GM19468 (cell line): ENCODE measurements around the gene KRTAP3-2.
"Not testable (repeated sequence)": the region's sequence is repeated elsewhere in the genome, so short reads cannot be mapped to it uniquely, and the experiment has no call there.

Source experiments
- ATAC-seq: cut with Tn5 transposase; IDR thresholded peaks from one replicate; pipeline ENCODE4 v1.9.1; 2021; ENCODE audit warnings: mild to moderate bottlenecking, moderate library complexity, moderate number of reproducible peaks; ENCODE audit not compliant: unreplicated experiment; ENCODE audit errors: extremely low read depth

KRTAP3-2 gene

DNA sequence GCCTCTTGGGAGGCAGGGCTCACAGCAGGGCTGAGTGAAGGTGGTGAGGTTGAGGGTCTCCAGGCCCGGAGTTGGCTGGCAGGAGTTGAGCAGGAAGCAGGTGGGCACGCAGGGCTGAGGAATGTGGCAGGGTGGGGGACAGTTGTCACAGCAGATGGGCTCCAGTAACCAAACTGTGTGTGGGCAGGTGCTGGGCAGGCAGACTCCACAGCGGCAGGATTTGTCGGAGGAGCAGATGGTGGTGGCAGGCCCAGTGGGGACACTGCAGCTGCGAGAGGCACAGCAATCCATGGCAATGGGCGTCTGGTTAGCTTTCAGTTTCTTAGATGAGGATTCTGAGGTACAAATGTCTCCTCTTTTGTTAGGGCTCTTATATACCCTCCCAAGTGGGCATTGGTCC is at the start of gene KRTAP3-2:
Gene KRTAP3-2, minus strand, starts transcription at position 344 of the 400 bp plus-strand sequence. Its CDS starts 53 bp downstream, at position 291.
- not testable (repeated sequence) for ATAC-seq

DNA sequence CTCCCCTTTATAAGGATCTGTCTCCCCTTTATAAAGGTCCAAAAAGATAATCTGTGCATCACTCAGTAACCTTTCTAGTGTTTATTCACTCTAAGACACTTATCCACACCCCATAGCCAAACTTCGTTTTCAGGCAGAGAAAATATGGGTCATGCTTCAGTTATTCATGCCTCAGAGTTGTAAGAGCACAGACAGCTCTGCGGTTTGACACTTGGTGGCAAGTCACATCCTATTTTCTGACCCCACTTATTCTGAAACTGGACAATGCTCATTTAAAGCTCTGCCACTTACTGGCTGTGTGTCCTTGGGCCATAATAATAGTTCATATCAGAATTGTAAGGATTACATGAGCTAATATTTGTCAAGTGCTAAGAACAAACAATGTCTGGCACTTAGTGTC is 49.4 kb upstream of the KRTAP3-2 start:
- no peak for ATAC-seq

DNA sequence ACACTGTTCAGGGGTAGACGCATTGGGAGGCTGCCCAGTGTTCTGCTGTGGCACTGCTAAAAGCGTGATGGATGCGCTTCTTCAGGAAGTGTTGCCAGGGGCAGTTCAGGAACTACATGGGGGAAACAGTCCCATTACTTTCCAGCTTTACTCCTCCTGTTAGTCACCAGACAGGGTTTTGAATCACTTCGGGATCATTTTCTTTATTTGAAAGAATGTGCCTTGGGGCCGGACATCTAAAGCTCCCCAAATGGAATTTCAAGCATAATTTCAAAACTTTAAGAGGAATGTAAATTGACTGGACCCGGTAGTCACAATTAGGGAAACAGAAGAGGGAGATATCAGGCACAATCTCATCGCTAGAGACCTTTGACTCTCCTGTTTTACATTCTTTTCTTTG is 48.7 kb upstream of the KRTAP3-2 start:
- ATAC-seq: no peak

DNA sequence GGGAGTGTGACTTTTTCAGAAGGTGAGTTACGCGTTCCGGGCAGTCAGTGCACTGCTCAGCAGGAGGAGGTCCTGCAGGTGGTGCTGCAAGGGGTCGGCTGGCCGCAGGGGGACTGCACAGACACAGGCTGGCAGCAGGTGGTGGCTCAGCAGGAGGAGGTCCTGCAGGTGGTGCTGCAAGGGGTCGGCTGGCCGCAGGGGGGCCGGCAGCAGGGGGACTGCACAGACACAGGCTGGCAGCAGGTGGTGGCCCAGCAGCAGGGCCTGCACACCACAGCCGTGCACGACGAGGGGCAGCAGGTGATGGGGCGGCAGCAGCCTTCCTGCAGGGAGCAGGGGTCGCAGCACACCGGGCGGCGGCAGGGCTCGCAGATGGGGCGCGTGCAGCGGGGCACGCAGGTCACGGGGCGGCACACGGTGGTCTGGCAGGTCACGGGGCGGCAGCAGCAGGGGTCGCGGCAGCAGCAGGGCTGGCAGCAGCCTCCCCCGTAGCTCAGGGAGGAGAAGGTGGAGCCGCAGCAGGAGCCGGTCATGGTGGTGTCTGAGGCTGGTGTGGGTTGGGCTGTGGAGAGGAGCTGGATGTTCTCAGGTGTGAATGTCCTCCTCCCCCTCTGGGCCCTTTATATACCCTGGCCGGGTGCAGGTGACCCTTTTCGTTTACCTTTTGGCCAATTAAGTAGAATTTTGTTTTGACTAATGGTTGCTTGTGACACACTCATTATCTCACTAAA is 47.2 kb upstream of the KRTAP3-2 start, which contains the start of gene KRTAP2-1:
Gene KRTAP2-1, minus strand, starts transcription at position 582 of the 731 bp plus-strand sequence. Its CDS starts 49 bp downstream, at position 533.
- not testable (repeated sequence) for ATAC-seq

DNA sequence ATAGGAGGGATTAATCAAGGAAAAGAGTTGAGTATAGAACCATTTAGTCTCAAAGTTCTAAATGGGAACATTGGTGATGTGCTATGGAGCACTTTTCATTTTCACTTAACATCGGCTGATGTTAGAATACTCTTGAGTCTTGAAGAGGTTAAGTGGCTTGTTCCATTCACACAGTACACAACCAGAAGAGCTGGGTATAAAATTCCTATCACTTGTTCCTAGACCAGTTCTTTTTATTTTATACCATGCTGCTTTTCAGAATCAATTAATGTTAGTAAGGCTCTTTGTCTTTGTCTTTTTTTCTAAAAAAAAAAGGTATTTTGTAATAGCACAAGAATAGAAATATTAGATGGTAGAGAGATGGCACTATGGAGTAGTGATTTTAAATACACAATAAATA is 43.2 kb upstream of the KRTAP3-2 start:
- no peak for ATAC-seq

DNA sequence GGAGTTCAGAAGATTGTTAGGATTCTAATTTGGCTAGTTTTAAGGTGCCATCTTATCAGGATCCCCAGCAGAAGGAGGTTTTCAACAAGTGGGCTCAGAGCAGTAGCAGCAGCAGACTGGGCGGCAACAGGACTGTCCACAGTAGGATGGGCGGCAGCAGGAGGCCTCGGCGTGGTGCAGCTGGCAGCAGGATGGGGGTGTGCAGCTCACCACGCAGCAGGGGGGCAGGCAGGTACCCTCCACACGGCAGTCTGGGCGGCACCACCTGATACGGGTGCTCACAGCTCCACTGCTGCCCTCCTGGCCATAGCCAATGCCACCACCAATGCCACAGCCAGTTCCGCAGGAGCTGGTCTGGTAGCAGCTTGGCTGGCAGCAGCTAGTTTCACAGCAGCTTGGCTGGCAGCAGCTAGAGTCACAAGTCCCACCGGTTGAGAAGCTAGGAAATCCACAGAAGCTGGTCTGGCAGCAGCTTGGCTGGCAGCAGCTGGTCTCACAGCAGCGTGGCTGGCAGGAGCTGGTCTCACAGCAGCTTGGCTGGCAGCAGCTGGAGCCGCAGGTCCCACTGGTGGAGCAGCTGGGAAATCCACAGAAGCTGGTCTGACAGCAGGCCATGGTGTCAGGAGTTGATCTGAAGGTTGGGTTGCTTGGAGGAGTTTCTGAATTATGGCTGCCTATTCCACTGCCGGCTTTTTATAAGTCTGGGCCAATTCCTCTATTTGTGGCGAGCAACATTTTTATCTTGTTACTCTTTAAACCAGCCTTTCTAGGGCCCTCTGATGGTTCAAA is 41.3 kb upstream of the KRTAP3-2 start, which contains the start of gene KRTAP1-1:
Gene KRTAP1-1, minus strand, starts transcription at position 668 of the 789 bp plus-strand sequence. Its CDS starts 53 bp downstream, at position 615.
- ATAC-seq: not testable (repeated sequence)

DNA sequence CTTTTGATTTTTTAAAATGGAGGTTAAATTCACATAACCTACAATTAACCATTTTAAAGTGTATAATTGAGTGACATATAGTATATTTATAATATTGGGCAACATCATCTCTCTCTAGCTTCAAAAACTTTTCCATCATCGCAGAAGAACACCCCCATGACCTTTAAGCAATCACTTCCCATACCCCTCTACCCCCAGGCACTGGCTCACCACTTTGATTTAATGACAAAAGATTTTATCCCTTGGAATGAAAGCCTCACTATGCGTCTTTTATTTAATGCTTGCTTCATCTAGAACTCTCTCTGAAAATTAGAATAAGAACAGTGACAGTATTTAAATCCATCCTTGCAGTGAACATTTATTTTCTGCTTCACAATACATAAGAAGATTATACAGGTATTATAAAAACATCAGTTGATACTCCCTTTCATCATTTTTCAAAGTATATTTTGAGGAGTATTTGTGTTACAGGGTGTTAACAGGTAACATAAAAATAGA is 38.2 kb upstream of the KRTAP3-2 start:
- no peak for ATAC-seq

DNA sequence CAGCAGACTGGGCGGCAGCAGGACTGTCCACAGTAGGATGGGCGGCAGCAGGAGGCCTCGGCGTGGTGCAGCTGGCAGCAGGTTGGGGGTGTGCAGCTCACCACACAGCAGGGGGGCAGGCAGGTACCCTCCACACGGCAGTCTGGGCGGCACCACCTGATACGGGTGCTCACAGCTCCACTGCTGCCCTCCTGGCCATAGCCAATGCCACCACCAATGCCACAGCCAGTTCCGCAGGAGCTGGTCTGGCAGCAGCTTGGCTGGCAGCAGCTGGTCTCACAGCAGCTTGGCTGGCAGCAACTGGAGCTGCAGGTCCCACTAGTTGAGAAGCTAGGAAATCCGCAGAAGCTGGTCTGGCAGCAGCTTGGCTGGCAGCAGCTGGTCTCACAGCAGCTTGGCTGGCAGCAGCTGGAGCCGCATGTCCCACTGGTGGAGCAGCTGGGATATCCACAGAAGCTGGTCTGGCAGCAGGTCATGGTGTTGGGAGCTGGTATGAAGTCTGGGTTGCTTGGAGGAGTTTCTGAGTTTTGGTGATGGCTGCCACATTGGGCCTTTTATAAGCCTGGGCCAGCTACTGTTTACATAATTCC is 34.7 kb upstream of the KRTAP3-2 start, which contains the start of gene KRTAP1-3:
Gene KRTAP1-3, minus strand, starts transcription at position 529 of the 590 bp plus-strand sequence. Its CDS starts 53 bp downstream, at position 476.
- not testable (repeated sequence) for ATAC-seq

DNA sequence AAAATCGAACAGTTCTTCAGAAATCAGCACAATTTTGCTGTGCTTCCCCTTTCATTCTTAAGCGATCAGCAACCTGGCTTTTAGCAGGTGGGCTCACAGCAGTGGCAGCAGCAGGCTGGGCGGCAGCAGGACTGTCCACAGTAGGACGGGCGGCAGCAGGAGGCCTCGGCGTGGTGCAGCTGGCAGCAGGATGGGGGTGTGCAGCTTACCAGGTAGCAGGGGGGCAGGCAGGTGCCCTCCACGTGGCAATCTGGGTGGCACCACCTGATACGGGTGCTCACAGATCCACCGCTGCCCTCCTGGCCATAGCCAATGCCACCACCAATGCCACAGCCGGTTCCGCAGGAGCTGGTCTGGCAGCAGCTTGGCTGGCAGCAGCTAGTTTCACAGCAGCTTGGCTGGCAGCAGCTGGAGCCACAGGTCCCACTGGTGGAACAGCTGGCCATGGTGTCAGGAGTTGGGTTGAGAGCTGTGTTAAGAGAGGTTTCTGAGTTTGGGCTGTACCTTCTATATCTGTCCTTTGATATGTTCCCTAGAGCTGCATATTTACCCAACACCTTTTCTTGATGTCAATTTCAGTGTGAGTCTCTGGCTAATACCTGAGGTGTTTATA is 30.0 kb upstream of the KRTAP3-2 start, which contains the start of gene KRTAP1-4:
Gene KRTAP1-4, minus strand, starts transcription at position 563 of the 613 bp plus-strand sequence. Its CDS starts 117 bp downstream, at position 446.
- ATAC-seq: no peak

DNA sequence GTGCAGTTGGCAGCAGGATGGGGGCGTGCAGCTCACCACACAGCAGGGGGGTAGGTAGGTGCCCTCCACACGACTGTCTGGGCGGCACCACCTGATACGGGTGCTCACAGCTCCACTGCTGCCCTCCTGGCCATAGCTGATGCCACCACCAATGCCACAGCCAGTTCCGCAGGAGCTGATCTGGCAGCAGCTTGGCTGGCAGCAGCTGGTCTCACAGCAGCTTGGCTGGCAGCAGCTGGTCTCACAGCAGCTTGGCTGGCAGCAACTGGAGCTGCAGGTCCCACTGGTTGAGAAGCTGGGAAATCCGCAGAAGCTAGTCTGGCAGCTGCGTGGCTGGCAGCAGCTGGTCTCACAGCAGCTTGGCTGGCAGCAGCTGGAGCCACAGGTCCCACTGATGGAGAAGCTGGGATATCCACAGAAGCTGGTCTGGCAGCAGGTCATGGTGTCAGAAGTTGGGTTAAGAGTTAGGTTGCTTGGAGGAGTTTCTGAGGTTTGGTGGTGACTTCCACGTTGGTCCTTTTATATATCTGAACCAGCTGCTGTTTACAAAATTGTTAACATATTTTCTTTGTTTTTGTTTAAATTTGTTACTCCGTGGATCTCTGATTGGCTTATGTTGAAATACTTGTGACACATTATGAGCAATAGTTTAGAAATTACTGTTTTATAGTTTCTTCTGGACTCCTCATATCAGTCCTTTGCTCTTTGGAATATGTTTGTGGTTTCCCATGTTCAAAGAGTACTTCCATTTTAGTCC is 27.2 kb upstream of the KRTAP3-2 start, which contains the start of gene KRTAP1-5:
Gene KRTAP1-5, minus strand, starts transcription at position 494 of the 757 bp plus-strand sequence. Its CDS starts 53 bp downstream, at position 441.
- no peak for ATAC-seq

DNA sequence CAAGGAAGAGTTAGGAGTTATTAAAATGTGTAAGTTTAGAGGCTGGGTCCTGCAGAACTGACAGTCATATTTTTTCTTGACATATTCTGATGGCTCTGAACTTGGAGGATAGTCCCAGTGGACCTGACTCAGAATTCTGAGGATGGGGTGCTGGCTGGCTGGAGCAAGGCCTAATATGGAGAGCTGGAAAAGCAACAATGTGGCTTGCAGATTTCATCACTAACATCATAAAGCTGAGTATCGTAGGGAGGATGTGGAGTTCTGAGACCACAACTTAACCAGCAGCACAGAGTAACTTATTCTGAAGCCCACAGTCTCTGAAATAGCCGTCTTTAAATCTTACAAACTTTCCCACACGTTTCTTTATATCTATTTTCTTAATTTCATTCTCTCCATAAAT is 25.0 kb upstream of the KRTAP3-2 start:
- no peak for ATAC-seq

DNA sequence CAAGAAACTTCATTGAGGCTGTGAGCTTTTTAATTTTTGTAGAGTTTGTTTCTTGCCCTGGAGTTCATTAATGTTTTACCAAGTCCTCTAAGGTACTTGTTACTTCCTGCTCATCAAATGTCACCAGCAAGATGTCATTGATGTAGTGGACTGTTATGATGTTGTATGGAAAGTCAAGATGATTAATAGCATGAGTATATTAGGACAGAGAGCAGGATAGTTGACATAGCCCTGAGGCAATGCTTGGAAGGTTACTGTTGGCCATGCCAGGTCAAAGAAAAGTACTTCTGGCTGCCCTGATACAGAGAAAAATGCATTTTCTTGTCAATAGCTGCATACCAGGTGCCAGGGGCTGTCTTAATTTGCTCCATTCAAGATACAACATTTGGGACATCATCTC is 20.6 kb upstream of the KRTAP3-2 start:
- no peak for ATAC-seq

DNA sequence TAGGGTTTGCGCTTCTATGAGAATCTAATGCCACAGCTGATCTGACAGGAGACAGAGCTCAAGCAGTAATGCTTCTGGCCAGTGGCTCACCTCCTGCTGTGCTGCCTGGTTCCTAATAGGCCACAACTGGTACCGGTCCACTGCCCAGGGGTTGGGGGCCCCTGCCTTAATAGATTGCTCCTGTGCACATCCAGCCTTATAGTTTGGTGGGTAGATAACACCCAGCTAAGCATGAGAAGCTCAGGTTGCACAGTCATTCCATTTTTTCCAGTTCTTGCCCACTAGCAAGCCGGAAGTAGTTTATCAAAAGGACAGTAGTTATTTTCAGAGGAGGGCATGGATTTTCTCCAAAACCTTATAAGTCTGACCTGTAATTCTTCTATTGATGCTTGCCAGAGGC is 19.7 kb upstream of the KRTAP3-2 start:
- no peak for ATAC-seq

DNA sequence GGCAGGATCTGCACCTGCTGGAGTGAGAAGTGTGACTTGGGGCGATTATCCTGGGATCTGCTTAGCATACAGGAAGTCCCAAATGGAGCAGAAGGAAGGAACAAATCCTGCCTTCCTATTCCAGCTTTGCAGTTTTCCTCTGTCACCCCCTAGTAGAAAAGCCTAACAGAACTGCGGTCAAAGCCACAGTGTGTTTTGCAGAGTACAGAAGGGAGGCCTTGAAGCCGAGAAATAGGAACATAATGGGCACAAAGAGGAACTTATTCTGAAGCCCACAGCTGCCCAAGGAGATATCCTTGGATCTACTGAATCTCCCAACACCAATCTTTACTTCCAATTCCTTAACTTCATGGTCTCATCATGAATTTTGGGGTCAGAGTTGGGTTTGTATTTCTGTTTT is 18.8 kb upstream of the KRTAP3-2 start:
- no peak for ATAC-seq

DNA sequence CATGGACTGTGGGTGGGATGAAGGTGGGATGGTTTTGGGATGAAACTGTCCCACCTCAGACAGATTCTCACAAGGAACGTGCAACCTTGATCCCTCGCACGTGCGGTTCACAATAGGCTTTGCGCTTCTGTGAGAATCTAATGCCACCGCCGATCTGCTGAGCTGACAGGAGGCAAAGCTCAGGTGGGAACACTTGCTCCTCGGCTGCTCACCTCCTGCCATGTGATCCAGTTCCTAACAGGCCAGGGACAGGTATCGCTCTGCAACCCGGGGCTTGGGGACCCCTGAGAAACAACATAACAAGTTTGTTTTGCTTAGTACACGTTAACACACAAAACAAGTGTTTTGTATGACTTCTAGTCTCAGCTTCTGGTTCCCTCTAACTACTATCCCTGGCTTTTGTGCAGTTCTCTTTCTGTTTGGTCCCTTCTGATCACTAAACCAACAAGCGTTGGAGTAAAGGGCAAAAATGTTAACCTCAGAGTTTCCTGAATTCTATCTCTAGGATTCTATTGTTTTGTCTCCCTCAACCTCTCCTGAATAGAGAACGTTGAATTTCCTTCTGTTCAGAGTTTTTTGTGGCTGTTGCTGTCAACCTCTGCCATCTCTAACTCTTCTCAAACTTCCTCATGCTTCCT is 17.0 kb upstream of the KRTAP3-2 start:
- ATAC-seq: no peak

DNA sequence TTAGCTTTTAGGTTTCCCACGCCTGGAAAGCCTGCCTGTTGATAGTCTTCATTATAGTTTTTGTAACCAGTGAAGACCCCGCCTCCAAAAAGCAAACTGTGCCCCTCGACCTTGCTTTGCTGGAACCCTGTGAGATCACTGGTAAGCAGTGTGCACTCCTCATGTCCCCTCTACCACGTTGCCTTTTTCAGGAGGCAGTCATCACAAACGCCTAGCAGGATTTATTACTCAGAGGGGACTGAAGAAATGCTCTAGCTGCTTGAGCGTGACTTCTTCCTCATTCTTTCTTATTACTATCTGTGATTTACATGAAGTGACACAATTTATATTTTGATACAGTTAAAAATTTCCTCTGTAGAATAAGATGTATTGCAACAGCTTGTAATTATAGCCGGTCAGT is 15.7 kb upstream of the KRTAP3-2 start:
- ATAC-seq: no peak

DNA sequence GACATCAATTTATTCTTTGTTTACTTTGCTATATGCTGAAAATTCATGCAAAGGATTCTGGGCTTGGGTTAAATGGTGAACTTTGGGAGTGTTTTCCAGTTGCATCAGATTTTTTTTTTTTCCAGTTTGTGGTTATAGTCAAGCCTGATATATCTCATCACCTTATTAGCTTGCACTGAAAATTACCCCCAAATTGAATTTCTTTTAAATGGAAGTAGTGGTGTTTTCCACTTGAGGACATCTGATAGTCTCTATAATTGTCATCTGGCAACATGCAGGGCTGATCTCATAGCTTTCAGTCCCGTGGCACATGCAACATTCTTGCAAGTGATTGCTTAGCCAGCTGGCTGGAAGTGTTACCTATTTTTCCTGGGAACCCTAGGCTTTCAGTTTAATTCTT is 13.9 kb upstream of the KRTAP3-2 start:
- no peak for ATAC-seq

DNA sequence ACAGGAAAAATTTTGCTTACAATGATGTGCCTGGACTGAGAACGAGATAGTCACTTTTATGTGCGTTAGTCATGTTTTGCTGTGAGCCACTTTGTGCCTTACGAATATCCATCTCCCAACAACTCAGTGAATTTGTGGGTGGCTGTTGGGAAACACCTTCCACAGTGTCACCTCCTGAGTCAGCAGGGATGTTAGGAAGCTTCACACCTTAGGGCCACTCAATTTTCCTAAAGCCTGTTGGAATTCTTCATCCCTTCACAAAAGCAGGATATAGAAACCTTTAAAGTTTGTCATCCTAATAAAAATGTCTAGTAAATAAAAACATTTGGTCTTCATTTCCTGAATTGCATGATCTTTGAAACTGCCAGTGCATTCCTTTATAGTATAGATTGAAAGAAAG is 13.5 kb upstream of the KRTAP3-2 start:
- no peak for ATAC-seq
